ENCODE results near the gene TNFRSF25. TPM values are rescaled to one million over a fixed set of nuclear protein-coding genes. Genes with fewer than 3 reads are reported as not detected.

The TNFRSF25 gene
- total and polyA plus RNA-seq, 2 donors (not counting 1 experiment from before 2014, with no cell fraction given), result 0.24 to 1.5 TPM

DNA sequence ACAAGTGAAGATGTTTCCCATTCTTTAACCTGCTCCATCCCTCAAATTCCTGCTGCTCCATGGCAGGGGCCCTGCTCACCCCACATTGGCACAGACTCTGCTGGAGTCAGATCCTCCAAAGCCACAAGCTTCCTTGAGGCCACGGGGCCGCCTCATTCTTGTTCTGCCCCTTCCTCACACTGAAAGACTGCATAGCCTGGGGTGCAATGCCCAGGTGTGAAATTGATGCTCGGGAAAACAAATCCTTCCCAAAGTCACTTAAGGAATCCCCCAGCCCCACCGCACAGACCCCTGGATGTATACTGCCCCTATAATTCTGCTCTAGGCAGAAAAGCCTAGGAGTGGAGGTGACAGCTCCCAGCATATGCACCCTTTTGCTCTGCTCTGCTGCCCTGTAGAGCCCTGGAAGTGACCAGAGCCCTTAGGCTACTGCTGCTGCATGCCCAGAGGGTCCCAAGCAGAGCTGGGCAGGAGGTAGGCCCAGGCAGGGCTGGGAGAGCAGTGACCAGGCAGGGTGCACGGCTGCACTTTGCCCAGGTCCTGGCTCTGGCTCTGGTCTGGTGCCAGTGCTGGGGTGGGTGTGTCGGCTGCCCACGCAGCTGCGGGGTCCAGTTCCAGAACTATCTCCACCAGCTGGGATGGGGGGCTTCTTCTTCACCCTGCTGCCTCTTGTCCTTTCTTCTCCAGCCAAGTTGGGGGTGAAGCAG lies 47.9 kb downstream of the TNFRSF25 start:
- no peak for DNase-seq (ENCODE audit: low read depth in 2 of 2)
- no peak overlapping the region for H3K4me2 ChIP-seq (ENCODE audit: extremely low read depth, insufficient read depth, low read length)
- H3K79me2 ChIP-seq (ENCODE audit: control insufficient read depth, insufficient read depth, low read length), result no peaks in the 10 kb centered on the region
- H2AFZ ChIP-seq (ENCODE audit: low read length), result no peak overlapping the region
- no peaks in the 10 kb centered on the region for H4K20me1 ChIP-seq (ENCODE audit: control insufficient read depth, extremely low read depth, insufficient read depth, low read length)
- no peaks in the 10 kb centered on the region for H3K9me3 ChIP-seq (ENCODE audit: control insufficient read depth, insufficient read depth, low read depth, low read length)
- H3K36me3 ChIP-seq (ENCODE audit: control insufficient read depth, insufficient read depth, low read length), result no peaks in the 10 kb centered on the region
- no peak overlapping the region for H3K9ac ChIP-seq (ENCODE audit: insufficient read depth, low read length)
- peak; percentile 69 for TF ChIP-seq EZH2 (IDR thresholded peaks at IDR 0.05; ENCODE audit: low read length, missing control alignments)
- TF ChIP-seq CTCF (conservative IDR thresholded peaks at IDR 0.05 in 1 of 2, IDR thresholded peaks at IDR 0.05 in 1 of 2; ENCODE audit: low read depth in 1 of 2, low read length in 2 of 2), result no peak
- no peak overlapping the region for H3K27ac ChIP-seq (ENCODE audit: insufficient read depth, low read length)
- no peaks in the 10 kb centered on the region for H3K4me1 ChIP-seq (ENCODE audit: control insufficient read depth, extremely low read depth, insufficient read depth, low read length)
- peaks cover 55% of the 10 kb centered on the region for H3K27me3 ChIP-seq (ENCODE audit: control insufficient read depth, insufficient read depth, low read length)
- no peak overlapping the region for H3K4me3 ChIP-seq (replicated peaks in 1 of 4; ENCODE audit: control extremely low read depth in 1 of 4, insufficient read depth in 1 of 4, low read depth in 3 of 4, low read length in 4 of 4)

- no peak for TF ChIP-seq CTCF (conservative IDR thresholded peaks at IDR 0.05 in 1 of 2, IDR thresholded peaks at IDR 0.05 in 1 of 2; ENCODE audit: low read depth in 1 of 2, low read length in 2 of 2)
- no peak for TF ChIP-seq EZH2 (IDR thresholded peaks at IDR 0.05; ENCODE audit: low read length, missing control alignments)
- Histone ChIP-seq H2AFZ (ENCODE audit: low read length) (no peak overlapping the region), H3K27ac (ENCODE audit: insufficient read depth, low read length) (no peak overlapping the region), H3K4me3 (replicated peaks in 1 of 4; ENCODE audit: control extremely low read depth in 1 of 4, insufficient read depth in 1 of 4, low read depth in 3 of 4, low read length in 4 of 4) (no peak overlapping the region), H3K4me1 (ENCODE audit: control insufficient read depth, extremely low read depth, insufficient read depth, low read length) (no peaks in the 10 kb centered on the region), H3K9me3 (ENCODE audit: control insufficient read depth, insufficient read depth, low read depth, low read length) (no peaks in the 10 kb centered on the region), H3K79me2 (ENCODE audit: control insufficient read depth, insufficient read depth, low read length) (no peaks in the 10 kb centered on the region), H4K20me1 (ENCODE audit: control insufficient read depth, extremely low read depth, insufficient read depth, low read length) (no peaks in the 10 kb centered on the region), H3K9ac (ENCODE audit: insufficient read depth, low read length) (no peak overlapping the region), H3K36me3 (ENCODE audit: control insufficient read depth, insufficient read depth, low read length) (no peaks in the 10 kb centered on the region), H3K4me2 (ENCODE audit: extremely low read depth, insufficient read depth, low read length) (no peak overlapping the region), H3K27me3 (ENCODE audit: control insufficient read depth, insufficient read depth, low read length) (peaks cover 50% of the 10 kb centered on the region)
- DNase-seq (ENCODE audit: low read depth in 2 of 2), result no peak
Observed at GRCh38 chr1:6416906-6417305, 49.1 kb downstream of the TNFRSF25 start.

- no peak for DNase-seq (ENCODE audit: low read depth in 2 of 2)
- Histone ChIP-seq H3K27me3 (ENCODE audit: control insufficient read depth, insufficient read depth, low read length) (peaks cover 45% of the 10 kb centered on the region), H3K27ac (ENCODE audit: insufficient read depth, low read length) (no peak overlapping the region), H3K9me3 (ENCODE audit: control insufficient read depth, insufficient read depth, low read depth, low read length) (no peaks in the 10 kb centered on the region), H2AFZ (ENCODE audit: low read length) (no peak overlapping the region), H3K36me3 (ENCODE audit: control insufficient read depth, insufficient read depth, low read length) (no peaks in the 10 kb centered on the region), H3K9ac (ENCODE audit: insufficient read depth, low read length) (no peak overlapping the region), H3K79me2 (ENCODE audit: control insufficient read depth, insufficient read depth, low read length) (no peaks in the 10 kb centered on the region), H4K20me1 (ENCODE audit: control insufficient read depth, extremely low read depth, insufficient read depth, low read length) (no peaks in the 10 kb centered on the region), H3K4me1 (ENCODE audit: control insufficient read depth, extremely low read depth, insufficient read depth, low read length) (no peaks in the 10 kb centered on the region), H3K4me3 (replicated peaks in 1 of 4; ENCODE audit: control extremely low read depth in 1 of 4, insufficient read depth in 1 of 4, low read depth in 3 of 4, low read length in 4 of 4) (no peak overlapping the region), H3K4me2 (ENCODE audit: extremely low read depth, insufficient read depth, low read length) (no peak overlapping the region)
- TF ChIP-seq CTCF (conservative IDR thresholded peaks at IDR 0.05 in 1 of 2, IDR thresholded peaks at IDR 0.05 in 1 of 2; ENCODE audit: low read depth in 1 of 2, low read length in 2 of 2), result no peak
- no peak for TF ChIP-seq EZH2 (IDR thresholded peaks at IDR 0.05; ENCODE audit: low read length, missing control alignments)
Observed at GRCh38 chr1:6416295-6416656, 49.7 kb downstream of the TNFRSF25 start.

Measured in fibroblast of lung (primary cell).